Activated B cell treated with CpG ODN at 0.5 μM for 24 hours (primary cell): Measurements from ENCODE around the gene ARHGEF19. TPM values are rescaled to one million over a fixed set of nuclear protein-coding genes. Genes with fewer than 3 reads are reported as not detected.

ENCODE experiments used
- ATAC-seq: fragments of 200-7000 bp; cut with Tn5 transposase; one replicate; pipeline ENCODE4 v1.10.0; 2021; ENCODE audit warnings: low read depth, mild to moderate bottlenecking, moderate library complexity
- CTCF ChIA-PET: fragments of 350-600 bp; sonication (Branson Sonifier 250); formaldehyde crosslinking; loops from one replicate; lab custom pipeline; 2021; ENCODE audit warnings: antibody characterized with exemption; lab: Charles Lee
- POLR2A ChIA-PET: fragments of 350-600 bp; sonication (Branson Sonifier 250); formaldehyde crosslinking; loops from one replicate; lab custom pipeline; 2021; ENCODE audit warnings: antibody characterized with exemption; lab: Charles Lee
- DNase-seq: peaks from one replicate; pipeline ENCODE4 v3.0.0; 2022
- H3K27ac Mint-ChIP-seq: one replicate; pipeline ENCODE4 v1.8.0; 2020; ENCODE audit warnings: mixed read lengths
- H3K27me3 Mint-ChIP-seq: one replicate; pipeline ENCODE4 v1.8.0; 2021; ENCODE audit warnings: mixed read lengths
- H3K36me3 Mint-ChIP-seq: one replicate; pipeline ENCODE4 v1.8.0; 2021; ENCODE audit warnings: low read depth, mixed read lengths
- H3K4me1 Mint-ChIP-seq: one replicate; pipeline ENCODE4 v1.8.0; 2021; ENCODE audit warnings: mixed read lengths
- H3K4me3 Mint-ChIP-seq: one replicate; pipeline ENCODE4 v1.8.0; 2020; ENCODE audit warnings: mild to moderate bottlenecking, mixed read lengths
- H3K9me3 Mint-ChIP-seq: one replicate; pipeline ENCODE4 v1.8.0; 2020; ENCODE audit warnings: mixed read lengths
- intact Hi-C: fragments of 100-400 bp; cut with micrococcal nuclease; formaldehyde crosslinking; loops from one replicate; pipeline ENCODE4 v1.15.1; 2024
- total RNA-seq: library from RNA; stranded (reverse); gene quantifications from 2 replicates; pipeline ENCODE4 v1.2.3, GENCODE V29; 2022
- TF ChIP-seq, protein P1 (sequence below): fragments of 200-600 bp; IDR thresholded peaks from one replicate; pipeline ENCODE4 v1.8.0; 2022; ENCODE audit warnings: antibody characterized with exemption, mild to moderate bottlenecking

Gene ARHGEF19
- total RNA-seq, 1 donor from 2014 or later, result 7.7 TPM

DNA sequence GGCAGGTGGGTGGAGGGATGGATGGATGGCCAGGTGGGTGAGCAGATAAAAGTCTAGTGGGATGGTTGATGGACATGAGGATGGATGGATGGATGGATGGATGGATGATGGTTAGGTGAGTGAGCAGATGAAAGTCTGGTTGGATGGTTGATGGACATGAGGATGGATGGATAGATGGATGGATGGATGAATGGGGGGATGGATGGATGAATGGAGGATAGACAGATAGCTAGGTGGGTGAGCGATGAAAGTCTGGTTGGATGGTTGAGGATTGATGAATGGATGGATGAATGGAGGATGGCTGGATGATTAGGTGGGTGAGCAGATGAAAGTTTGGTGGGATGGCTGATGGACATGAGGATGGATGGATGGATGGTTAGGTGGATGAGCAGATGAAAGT, 9.0 kb upstream of the ARHGEF19 start:
- no peak overlapping the region for H3K27ac Mint-ChIP-seq
- no peaks in the 10 kb centered on the region for H3K36me3 Mint-ChIP-seq
- TF ChIP-seq, protein P1, sequence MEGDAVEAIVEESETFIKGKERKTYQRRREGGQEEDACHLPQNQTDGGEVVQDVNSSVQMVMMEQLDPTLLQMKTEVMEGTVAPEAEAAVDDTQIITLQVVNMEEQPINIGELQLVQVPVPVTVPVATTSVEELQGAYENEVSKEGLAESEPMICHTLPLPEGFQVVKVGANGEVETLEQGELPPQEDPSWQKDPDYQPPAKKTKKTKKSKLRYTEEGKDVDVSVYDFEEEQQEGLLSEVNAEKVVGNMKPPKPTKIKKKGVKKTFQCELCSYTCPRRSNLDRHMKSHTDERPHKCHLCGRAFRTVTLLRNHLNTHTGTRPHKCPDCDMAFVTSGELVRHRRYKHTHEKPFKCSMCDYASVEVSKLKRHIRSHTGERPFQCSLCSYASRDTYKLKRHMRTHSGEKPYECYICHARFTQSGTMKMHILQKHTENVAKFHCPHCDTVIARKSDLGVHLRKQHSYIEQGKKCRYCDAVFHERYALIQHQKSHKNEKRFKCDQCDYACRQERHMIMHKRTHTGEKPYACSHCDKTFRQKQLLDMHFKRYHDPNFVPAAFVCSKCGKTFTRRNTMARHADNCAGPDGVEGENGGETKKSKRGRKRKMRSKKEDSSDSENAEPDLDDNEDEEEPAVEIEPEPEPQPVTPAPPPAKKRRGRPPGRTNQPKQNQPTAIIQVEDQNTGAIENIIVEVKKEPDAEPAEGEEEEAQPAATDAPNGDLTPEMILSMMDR, result no peak
- peaks cover 12% of the 10 kb centered on the region for H3K27me3 Mint-ChIP-seq
- intact Hi-C loops, result no loop called here
- ChIA-PET CTCF (no interaction called here), POLR2A (interaction anchor here (0.7 kb wide), 1 partner anchor 15 kb away, joined by 4 read pairs; the partner anchor contains the start of gene CPLANE2)
- DNase-seq, result no peak
- no peak for ATAC-seq
- H3K4me1 Mint-ChIP-seq, result peaks cover 11% of the 10 kb centered on the region
- H3K9me3 Mint-ChIP-seq, result no peaks in the 10 kb centered on the region
- no peak overlapping the region for H3K4me3 Mint-ChIP-seq

DNA sequence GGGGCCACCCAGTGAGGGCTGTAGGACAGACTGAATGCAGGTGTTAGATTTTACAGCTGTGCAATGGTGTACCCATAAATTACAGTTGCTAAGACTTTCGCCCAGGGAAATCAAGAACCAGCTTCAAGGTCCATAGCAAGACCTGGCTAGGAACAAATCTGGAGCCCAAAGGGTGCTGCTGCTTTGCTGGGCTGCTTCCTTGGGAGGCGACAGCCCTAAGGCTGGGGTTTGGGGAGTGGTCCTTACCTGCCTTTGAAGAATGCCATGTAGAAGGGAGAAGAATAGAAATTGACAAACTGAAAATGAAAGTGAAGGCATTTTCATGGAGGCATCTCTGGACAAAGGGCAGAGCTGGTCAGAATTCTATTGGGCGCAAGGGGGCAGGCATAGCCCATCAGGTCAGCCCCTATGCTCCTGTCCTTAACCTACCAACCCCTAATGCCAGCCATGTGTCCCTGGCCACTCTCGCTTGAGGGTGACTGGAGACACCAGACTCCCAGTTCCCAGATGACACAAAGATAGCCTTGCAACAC, 7.6 kb upstream of the ARHGEF19 start:
- Mint-ChIP-seq H3K9me3 (no peaks in the 10 kb centered on the region), H3K4me3 (no peak overlapping the region), H3K4me1 (peaks cover 20% of the 10 kb centered on the region), H3K27ac (no peak overlapping the region), H3K36me3 (no peaks in the 10 kb centered on the region), H3K27me3 (peaks cover 2% of the 10 kb centered on the region)
- CTCF ChIA-PET, result no interaction called here
- intact Hi-C loops, result loop anchor here (5.0 kb wide), 1 partner anchor 603 kb away; the partner anchor contains the start of gene DDI2
- TF ChIP-seq, protein P1, result no peak
- POLR2A ChIA-PET, result no interaction called here
- DNase-seq (no peak), ATAC-seq (no peak)

DNA sequence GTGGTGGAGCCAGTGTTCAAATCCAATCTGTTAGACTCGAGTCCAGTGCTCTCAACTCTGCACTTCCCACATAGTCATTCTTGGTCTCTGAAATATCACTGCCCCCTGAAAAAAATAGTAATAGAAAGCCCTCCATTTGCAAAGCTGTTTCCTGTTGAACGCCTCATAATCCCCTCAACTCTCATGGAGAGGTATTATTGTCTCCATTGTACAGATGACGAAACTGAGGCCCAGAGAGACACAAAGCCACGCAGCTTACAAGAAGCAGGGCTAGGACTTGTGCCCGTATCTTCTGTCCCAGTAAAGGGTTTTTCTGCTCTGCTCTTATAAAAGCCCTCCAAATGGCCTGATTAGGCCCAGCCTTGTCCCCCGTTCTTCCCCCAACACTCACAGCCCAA, 6.2 kb upstream of the ARHGEF19 start:
- POLR2A ChIA-PET, result interaction anchor here (3.0 kb wide), 1 partner anchor 12 kb away, joined by 32 read pairs; no protein-coding TSS in a partner anchor
- Mint-ChIP-seq H3K36me3 (no peaks in the 10 kb centered on the region), H3K27me3 (no peaks in the 10 kb centered on the region), H3K9me3 (no peaks in the 10 kb centered on the region), H3K27ac (peak overlapping the region; percentile 53), H3K4me1 (peaks cover 20% of the 10 kb centered on the region), H3K4me3 (no peak overlapping the region)
- CTCF ChIA-PET, result interaction anchor here (0.9 to 3.1 kb wide), 3 partner anchors 13 to 136 kb away, joined by 3 to 10 read pairs (median 3); no protein-coding TSS in a partner anchor
- DNase-seq, result no peak
- no peak for ATAC-seq
- intact Hi-C loops, result loop anchor here (5.0 kb wide), 1 partner anchor 601 kb away; the partner anchor contains the start of gene DDI2
- TF ChIP-seq, protein P1, result no peak

DNA sequence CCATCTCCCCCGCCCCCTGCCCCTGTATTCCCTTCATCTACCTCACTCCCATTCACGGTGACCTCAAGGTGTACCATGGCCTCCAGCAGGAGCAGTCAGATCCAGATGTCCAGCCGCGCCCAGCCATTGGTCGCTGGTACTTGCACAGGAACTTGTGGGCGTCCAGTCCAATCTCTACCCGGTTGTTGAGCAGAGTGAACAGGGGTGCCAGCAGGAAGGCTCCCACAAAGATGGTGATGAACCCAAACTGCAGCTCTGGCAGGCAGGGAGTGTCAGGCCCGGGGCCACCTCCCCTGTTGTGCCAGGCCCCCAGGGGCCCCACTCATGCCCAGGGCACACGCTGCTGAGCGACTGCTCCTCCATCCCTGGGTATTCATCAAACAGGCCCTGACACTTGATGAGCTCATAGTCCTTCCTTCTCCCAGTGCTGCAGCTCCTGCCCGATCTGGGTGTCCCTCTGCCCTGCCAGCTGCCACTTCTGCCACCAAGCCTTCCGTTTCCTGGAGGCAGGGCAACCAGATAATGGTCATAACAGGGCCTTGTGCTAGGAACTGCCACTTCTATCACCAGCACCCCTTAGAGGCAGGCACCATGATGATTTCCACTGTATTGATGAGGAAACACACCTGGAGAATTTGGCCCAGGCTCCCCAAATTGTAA, 5.7 kb upstream of the ARHGEF19 start:
- no peak for ATAC-seq

More for the DNA sequence above, 5.7 kb upstream of the ARHGEF19 start:
- POLR2A ChIA-PET, result interaction anchor here (2.1 to 3.0 kb wide), 2 partner anchors 12 to 19 kb away, joined by 11 to 32 read pairs; partner anchors contain the start of gene CPLANE2
- Mint-ChIP-seq H3K27me3 (peaks cover under 1% of the 10 kb centered on the region), H3K27ac (peak overlapping the region; percentile 53), H3K4me3 (peak overlapping the region; percentile 29), H3K4me1 (peaks cover 20% of the 10 kb centered on the region), H3K36me3 (no peaks in the 10 kb centered on the region), H3K9me3 (no peaks in the 10 kb centered on the region)
- CTCF ChIA-PET, result interaction anchor here (0.9 to 3.1 kb wide), 5 partner anchors 12 to 136 kb away, joined by 3 to 10 read pairs (median 3); no protein-coding TSS in a partner anchor
- intact Hi-C loops, result loop anchor here (5.0 kb wide), 1 partner anchor 601 kb away; the partner anchor contains the start of gene DDI2
- no peak for DNase-seq
- TF ChIP-seq, protein P1, result no peak
